Fibroblast of skin of right quadriceps (primary cell): ENCODE data around the gene ZDHHC18.
"Not testable (repeated sequence)": the region's sequence is repeated elsewhere in the genome, so short reads cannot be mapped to it uniquely, and the experiment has no call there.

ENCODE experiments used
- DNase-seq: peaks from one replicate; pipeline ENCODE4 v3.0.0-alpha.2; 2013

ZDHHC18 gene

DNA sequence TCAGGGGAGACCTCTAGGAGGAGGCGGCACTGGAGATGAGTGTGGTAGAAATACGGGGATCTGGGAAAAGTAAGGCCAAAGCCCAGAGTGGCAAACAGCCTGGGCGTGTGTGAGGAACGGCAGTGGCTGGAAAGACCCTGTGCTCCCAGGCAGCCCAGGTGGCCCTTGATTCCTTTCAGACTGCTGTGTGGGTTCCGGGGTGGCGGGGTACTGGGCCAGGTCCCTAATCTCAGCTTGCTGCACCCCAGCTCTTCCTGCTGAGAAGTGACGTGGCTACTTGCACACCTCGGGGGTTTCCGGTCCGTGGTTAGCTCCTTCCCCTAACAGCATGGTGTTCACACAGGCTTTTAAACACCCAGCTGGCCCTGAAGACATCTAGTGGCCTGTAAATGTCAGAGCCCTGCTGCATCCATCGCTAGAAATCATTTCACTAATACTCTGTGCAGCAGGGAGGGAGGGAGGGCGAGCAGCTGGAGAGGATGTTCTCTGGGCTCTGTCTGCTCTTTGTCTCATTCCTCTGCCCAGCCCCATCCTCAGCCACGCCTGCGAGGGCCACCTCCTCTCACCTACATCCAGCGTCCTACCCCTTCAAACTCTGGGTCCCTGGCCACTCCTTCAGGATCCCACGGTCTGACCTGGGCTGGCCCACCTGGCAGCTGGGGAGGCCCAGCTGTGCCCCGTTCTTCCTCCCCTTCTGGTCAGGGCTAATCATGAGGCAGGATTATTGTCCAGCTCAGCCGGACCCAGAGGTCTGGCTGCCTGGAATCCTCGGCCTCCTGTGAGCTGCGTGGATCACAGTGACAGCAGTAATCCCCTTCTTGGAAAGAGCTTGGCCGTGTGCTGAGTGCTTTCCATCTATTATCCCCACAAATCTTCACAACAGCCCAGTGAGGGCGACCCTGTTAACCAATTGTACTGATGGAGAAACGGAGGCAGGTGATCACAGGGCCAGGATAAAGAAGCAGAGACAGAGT lies 7.2 kb downstream of the ZDHHC18 start:
- DNase-seq = no peak

DNA sequence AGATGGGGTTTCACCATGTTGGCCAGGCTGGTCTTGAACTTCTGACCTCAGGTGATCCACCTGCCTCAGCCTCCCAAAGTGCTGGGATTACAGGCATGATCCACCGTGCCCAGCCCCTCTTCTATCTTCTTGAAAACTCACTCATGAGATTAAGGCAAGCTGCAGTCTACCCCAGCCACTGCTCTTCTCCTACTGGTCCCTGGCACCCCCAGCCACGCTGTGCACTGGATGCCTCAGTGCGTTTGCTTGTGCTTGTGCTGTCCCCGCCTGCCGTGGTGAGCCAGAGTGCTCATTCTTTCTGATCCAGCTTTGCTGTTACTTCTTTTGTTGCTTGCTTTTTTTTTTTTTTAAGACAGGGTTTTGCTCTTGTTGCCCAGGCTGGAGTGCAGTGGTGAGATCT lies 11.2 kb downstream of the ZDHHC18 start:
- DNase-seq = not testable (repeated sequence)

DNA sequence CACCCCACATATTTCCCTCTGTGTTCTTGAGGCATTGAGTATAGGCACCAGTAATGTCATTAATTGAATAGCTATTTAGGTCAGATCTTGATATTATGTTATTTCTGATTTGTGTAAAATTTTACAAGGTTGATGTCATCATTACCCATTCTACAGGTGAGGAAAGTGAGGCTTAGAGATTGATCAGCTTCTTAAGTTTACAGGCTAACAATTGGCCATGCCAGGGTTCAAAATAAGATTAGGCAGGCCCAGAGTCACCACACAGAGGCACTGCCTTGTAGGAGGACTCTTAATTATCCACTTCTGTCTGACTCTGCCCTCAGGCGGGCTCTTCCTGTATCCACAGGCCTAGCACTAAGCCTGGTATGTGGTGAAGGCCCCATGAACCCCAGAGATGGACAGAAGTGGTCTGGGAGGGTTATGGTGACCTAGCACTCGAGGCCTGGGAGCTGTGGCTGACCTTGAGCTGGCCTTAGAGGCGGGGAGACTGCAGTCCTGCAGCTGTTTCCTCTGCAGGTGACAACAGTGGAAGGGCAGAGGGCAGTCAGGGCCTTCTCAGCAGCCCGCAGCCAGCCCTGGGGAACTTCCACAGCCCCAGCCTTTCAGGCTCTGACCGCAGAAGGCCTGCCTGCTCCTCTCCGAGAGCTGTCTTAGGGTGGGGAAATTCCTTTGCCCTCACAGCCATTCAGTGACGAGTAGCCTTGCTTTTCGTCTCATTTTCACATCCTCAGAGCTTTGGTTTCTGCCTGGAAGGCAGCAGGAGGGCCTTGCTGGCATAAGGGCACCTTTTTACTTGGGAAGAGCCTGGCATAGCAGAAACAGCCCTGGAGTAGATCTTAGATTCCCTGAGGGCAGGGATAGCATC lies 12.2 kb downstream of the ZDHHC18 start:
- DNase-seq = no peak

DNA sequence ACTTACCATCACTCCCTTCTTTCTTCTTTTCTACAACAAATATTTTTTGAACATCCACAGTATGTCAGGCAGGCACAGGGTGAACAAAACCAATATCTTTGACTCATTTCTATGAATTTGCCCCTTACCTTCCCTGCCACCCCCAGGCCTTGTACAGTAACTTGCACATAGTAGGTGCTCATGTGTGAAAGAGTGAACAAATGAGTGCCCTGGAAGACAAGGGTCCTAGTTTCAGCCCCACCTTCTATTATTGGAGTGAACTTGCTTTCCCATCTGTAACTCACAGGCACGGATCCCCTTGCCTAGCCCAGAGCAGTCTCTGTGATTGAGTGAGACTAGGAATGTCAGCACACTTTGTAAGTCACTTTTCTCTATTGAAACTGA lies 12.8 kb downstream of the ZDHHC18 start:
- DNase-seq = no peak

DNA sequence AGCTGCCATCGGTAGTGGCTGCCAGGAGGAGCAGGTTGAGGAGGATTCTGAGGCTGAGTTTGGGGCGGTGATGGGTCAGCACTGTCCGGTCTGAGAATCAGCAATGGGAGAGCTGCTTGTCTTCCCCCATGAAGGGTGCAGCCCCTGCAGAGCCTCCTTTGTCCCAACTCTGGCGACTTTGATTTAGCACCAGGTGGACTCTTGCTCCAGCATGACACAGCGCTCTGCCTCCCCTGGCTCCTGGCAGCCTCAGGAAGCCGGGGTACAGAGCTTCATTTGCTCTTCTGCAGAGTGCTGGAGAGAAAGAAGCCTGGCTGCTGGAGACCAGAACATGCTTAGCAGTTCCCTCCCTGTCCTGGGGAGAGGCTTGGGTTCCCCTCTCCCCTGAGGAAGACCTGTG lies 13.3 kb downstream of the ZDHHC18 start:
- no peak for DNase-seq

DNA sequence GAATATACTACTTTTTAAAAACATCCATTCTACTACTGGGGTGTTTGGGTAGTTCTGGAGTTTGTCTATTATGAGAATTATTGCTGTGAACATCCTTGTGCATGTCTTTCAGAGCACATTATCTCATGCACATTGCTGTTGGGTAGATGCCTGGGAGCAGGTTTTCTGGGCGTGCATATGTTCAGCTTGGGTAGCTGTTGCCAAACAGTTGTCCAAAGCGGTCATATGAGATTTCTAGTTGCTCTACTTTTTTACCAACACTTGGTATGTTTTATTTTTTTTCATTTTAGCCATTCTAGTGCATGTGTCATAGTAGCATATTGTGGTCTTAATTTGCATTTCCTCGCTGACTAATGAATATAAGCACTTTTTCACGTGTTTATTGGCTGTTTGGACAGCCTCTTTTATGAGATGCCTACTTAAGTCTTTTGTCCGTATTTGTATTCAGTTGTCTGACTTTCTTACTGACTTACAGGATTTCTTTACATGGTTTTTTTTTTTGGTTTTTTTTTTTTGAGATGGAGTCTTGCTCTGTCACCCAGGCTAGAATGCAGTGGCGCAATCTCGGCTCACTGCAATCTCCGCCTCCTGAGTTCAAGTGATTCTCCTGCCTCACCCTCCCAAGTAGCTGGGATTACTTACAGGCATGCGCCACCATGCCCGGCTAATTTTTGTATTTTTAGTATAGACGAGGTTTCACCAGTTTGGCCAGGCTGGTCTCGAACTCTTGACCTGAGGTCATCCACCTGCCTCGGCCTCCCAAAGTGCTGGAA lies 18.1 kb downstream of the ZDHHC18 start:
- no peak for DNase-seq

DNA sequence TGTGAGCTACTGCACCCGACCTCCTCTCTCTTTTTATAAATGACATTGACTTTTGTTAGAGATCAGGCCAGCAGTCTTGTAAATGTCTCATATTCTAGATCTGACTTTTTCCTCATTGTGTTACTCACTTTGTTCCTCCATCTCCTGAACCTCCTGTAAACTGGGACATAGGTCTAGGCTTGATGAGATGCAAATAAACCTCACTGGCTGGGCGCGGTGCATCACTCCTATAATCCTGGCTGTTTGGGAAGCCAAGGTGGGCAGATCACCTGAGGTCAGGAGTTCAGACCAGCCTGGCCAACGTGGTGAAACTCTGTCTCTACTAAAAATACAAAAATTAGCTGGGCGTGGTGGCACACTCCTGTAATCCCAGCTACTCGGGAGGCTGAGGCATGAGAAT lies 21.3 kb downstream of the ZDHHC18 start:
- DNase-seq = not testable (repeated sequence)

DNA sequence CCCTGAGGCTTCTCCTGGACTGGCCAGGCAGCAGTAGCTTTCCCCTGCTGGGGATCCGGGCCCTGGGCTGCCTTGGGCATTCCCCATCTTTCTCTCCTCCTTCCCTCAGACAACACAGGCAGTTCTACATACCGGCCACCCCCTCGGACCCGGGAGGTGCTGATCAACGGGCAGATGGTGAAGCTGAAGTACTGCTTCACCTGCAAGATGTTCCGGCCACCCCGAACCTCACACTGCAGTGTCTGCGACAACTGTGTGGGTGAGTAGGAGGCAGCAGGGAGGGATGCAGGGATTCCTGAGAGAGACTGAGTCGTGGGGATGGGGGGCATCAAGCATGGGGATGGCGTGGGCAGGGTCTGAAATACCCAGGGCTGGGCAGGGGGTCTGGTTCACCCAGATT lies 22.0 kb downstream of the ZDHHC18 start:
- DNase-seq = no peak

DNA sequence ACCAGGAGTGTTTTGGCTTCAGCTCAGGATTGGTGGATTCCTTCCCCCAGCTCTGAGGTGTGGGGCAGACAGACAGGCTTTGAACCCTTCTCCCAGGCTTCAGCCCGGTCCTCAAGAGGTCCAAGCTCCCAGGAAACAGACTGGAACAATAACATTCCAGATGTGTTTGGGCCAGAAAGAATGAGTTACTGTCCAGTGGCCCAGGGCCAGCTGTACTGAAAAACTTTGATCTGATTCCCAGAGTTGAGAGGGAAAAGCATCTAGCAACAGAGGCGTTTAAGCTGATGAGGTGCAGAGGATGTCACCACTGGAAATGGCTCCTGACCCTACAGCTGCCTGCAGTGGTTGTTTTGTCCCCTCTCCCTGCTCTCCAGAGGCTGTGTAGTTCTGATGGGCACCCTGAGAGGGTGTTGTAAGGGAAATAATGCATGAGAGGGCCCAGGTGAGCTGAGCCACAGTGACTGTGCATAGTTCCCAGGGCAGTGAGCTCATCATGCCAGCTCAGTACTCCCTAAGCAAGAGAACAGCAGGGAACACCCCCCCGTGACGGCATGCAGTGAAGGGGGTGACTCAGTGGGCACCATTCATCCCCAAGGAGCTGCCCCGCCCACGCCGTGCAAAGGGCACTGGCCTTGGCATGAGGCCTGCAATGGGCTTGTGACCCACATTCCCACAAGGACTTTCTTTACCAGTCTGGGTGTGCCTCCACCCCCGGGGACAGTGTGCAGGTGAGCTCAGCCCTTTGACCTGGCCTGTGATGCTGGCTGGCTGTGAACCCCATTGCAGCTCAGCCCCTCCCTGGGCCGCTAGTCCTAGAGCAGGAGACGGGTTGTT lies 22.7 kb downstream of the ZDHHC18 start:
- DNase-seq = peak; percentile 43

DNA sequence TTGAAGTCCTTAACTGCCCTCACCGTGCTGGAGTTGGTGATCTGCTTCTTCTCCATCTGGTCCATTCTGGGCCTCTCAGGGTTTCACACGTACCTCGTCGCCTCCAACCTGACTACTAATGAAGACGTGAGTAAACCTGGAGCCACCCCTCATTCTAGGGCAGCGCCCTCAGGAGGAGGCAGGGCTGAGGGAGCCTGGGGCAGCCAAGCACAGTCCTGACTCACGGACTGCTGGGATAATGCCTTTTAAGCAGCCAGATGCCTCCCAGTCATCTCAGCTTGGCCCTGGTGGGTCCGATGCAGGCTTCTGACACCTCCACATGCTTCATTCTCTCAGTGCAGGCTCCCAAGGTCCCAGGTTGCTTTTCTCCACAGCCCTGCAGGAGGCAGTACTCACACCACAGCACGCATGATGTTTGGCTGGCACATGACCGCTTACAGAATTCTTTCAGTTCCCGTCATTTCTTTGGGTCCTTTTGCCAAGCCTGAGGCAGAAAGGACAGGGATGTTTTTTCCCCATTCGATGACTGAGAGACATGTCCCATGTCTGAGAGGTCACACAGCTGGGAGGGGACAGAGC lies 24.7 kb downstream of the ZDHHC18 start:
- DNase-seq = no peak

DNA sequence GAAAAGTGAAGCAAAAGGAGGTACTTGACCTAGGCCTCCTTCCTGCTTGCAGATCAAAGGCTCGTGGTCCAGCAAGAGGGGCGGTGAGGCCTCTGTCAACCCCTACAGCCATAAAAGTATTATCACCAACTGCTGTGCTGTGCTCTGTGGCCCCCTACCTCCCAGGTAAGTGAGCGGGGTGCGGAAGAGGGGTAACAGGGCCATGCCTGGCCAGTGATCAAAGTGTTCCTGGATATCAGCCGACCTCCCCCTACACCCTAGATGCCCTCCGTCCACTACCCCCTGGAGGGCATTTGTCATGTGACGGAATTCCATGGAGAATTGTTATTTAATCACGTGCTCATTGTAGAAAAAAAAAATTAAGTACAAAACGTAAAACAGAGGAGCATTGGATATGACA lies 26.2 kb downstream of the ZDHHC18 start:
- no peak for DNase-seq

DNA sequence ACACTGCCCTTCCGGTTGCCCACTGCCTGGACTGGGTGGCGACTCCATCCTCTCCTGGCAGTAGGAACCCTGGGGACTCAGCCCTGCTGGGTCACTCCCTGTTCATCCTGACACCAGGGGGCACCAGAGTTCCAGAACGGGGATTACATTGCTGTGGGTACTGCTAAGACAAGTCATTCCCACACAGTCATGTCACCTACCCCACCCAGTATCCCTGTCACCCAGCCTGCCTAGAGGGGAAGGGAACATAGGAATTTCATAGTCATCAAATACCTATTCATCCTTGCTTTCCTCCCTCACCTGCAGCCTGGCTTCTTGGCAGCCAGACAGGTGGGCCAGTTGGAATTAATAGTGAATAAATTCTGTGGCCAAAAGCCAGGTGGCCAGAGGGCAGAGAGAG lies 26.7 kb downstream of the ZDHHC18 start:
- DNase-seq = peak; percentile 73

DNA sequence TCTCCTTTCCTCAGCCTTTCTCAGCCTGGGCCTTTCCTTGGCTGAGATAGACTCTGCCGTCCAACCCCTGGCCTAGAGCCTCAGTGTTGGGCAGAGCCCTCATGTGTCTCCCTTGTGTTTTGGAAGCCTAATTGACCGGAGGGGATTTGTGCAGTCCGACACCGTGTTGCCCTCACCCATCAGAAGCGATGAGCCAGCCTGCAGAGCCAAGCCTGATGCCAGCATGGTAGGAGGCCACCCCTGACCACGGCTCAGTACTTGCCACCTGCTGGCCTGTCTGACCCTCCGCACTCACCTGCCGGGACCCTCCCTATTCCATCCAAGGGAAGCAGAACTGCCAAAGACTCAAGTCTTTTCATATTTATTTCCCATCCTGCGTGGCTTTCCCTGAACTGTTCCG lies 27.1 kb downstream of the ZDHHC18 start:
- DNase-seq = no peak

DNA sequence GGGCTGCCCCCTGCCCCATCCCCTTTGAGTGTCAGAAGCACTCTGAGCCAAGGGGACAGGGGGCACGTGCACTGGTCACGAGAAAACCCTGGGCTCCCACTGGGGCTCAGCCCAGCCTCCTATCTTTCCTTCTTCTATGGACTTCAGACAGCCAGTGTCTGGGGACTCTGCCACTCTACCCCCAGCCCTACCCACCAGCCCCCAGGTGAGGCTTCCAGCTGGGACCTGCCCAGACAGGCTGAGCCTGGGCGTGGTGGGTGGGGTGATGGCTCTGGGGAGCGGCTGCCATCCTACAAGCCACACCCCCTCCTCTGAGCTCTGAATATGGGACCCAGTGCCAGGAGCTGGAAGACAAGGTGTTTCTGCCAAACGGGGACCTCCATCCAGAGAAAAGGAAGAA lies 28.4 kb downstream of the ZDHHC18 start:
- DNase-seq = no peak

DNA sequence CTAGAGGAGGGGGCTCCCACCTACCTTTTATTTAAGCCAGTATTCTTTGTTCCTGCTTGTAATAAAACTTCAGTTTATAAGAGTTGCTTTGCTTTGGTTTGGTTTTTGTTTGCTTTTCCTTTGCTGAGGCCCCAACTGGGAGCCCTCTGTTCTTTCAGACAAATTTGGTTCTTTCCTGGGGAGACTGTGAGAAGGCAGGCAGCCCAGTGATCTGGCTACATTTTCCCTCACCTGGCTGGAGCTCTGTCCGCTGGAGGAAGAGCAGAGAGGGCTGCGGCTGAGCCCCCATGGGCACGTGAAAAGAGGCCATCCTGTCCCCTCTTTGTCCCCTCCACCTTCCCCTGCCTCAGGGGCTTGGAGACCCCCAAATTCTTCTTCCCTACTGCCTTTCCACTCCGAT lies 29.1 kb downstream of the ZDHHC18 start:
- no peak for DNase-seq

DNA sequence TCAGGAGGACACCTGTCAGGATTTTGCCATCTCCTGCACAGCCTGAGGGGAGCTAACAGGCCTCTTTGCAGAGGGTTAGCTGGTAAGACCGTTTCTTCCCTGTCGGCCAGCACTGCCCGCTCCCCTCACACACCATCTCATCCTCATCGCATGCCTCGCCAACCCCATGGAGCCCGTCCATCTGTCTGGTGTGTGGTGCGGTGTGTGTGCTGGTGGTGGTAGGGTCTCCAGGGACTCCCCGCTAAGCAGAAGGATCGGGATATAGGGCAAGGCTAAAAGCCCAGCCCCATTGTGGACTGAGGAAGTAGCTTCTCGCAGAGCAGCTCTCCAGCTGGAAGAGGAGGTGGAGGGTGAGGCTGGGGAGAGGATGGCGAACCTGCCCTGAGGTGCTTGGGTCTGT lies 29.7 kb downstream of the ZDHHC18 start:
- no peak for DNase-seq

DNA sequence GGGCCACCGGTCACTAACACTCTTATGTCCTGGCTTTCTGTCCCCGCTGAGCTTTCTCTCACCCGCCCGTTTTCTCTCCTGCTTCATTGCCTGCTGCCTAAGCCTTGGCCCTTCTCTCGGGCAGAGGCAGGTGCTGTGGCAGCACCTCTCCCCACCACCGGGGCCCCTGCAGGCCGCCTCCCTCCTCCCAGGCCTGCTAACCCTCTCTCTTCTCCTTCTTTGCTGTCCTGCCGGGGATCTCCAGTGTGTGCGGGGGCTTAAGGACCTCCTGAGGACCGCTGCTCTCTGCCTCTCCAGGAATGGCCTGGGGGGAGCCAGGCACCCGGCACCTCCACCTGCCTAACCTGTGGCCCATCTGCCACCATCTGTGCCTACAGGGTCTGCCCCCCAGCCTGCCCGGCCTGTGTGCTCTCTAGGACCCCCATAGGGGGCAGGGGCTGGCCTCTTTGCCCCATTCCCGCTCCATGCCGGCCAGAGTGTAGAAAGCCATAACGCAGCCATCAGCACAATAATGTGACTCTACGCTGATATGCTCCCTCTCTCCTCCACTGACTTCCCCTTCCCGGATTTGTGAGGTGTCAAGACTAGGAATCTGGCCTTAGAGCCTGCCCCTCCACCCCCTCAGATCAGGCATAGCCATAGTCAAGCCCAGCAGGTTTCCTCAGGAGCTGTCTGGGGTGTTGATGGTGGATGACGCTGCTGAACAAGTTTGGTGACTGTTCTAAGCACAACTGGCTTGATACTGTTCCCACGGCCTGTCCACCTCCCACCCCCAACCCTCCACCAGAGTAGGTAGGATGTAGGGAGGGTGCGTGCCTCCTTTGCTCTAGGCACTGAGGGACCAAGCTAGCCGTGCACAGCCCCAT lies 30.3 kb downstream of the ZDHHC18 start:
- no peak for DNase-seq

DNA sequence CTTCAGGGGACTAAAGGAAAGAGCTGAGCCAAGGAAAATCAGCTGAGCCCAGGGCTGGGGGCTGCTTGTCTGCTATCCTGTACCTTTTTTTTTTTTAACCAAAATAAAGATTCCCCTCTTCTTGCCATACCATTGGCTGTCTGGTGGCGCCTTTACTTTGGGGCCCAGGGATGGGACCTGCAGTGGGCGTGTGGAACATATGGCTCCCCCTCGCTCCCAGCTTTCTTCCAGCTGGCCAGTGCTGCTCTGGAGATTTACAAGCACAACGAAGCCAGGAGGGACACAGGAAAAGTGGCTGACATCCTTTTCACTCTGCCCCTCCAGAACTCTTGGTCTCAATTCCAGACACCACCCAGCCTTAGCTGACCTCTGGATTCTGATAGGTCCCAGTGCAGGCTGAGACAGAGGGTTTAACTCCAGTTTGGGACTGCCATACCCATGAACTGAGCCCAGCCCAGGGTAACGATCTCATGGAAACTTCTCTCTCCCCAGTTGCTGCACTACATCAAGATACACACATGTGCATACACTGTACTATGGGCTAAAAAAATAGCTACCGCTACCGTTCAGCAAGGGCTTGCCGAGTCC lies 31.1 kb downstream of the ZDHHC18 start:
- no peak for DNase-seq

DNA sequence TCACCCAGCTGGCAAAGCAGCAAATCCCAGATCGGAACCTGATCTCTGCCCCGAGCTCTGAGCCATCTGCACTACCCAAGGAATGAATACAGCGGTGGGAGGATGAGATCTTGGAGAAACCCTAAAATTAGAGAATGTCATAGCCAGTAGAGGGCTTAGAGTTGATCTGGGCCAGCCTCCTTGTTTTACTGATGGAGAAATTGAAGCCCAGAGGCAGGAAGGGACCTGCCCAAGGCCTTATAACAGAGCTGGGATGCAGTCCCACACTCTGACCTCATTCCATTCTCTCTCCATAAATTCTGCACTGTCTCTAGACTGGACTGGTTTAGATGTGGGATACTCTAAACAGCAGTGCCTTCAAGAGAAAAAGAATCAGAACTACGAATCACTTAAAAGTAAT lies 31.7 kb downstream of the ZDHHC18 start:
- DNase-seq = no peak

DNA sequence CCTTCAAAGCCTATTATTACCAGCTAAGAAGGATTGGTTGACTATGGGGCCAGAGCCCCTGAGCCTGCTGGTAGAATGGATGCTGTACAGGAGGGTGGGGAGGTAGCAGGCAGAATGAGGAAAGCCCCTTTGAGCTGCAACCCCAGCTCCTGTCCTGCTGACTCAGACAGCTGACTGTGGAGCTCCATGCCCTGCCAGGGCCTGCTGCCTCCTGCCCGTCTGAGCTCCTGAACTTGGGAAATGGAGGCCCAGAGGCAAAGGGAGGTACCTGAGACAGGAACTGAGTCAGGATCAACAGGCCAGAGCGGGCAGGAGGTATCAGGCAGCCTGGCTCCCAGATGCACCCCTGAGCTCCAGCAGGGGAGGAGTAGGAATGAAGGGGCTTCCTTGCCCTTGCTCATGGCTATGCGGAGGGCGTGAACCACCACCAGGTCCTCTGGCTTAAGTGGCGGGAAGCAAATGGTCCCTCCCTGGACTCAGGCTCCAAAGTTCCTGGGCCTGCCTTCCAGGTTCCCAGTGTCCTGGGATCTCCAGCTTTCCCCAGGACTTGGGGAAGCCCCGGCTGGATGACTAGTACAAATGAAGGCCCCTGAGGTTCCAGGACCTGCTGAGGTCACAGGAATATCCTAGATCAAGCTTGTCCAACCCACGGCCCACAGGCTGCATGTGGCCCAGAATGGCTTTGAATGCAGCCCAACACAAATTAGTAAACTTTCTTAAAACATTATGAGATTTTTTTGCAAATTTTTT lies 32.6 kb downstream of the ZDHHC18 start:
- DNase-seq = no peak
